ENCODE results near the gene EPHX1. TPM values are rescaled to one million over a fixed set of nuclear protein-coding genes. Genes with fewer than 3 reads are reported as not detected.

Gene EPHX1
- total RNA-seq, 1 experiment from 2014 or later: 35.8 TPM

GRCh38 chr1:225811622-225812487, 1.9 kb downstream of the EPHX1 start:
- peak; percentile 52 for DNase-seq (ENCODE audit: unreplicated experiment)
- H3K4me1 Mint-ChIP-seq (ENCODE audit: insufficient read depth, unreplicated experiment): peaks cover 28% of the 10 kb centered on the region
- H3K4me3 Mint-ChIP-seq (ENCODE audit: unreplicated experiment): peak overlapping the region; percentile 92
- intact Hi-C loops (cut with micrococcal nuclease): loop anchor here (2.0 kb wide), 1 partner anchor 71 kb away; the partner anchor contains the start of gene TMEM63A
- POLR2A ChIA-PET: interaction anchor here (0.6 to 7.5 kb wide), 23 partner anchors 9 to 347 kb away, joined by 3 to 135 read pairs (median 5); partner anchors contain the start of genes PYCR2, SRP9 and TMEM63A
- no peaks in the 10 kb centered on the region for H3K27me3 Mint-ChIP-seq (ENCODE audit: insufficient read depth, unreplicated experiment)
- no peak overlapping the region for H3K27ac Mint-ChIP-seq (ENCODE audit: low read depth, unreplicated experiment)
- BruUV-seq (replicated peaks): no TSS peak
- CTCF ChIA-PET: interaction anchor here (0.6 to 6.5 kb wide), 32 partner anchors 9 to 445 kb away, joined by 3 to 75 read pairs (median 5); partner anchors contain the start of genes SRP9 and TMEM63A
- TF ChIP-seq CTCF (IDR thresholded peaks at IDR 0.05; ENCODE audit: unreplicated experiment): peak; percentile 43
- H3K9me3 Mint-ChIP-seq (ENCODE audit: unreplicated experiment): no peaks in the 10 kb centered on the region
- peaks cover 12% of the 10 kb centered on the region for H3K36me3 Mint-ChIP-seq (ENCODE audit: insufficient read depth, unreplicated experiment)

DNA sequence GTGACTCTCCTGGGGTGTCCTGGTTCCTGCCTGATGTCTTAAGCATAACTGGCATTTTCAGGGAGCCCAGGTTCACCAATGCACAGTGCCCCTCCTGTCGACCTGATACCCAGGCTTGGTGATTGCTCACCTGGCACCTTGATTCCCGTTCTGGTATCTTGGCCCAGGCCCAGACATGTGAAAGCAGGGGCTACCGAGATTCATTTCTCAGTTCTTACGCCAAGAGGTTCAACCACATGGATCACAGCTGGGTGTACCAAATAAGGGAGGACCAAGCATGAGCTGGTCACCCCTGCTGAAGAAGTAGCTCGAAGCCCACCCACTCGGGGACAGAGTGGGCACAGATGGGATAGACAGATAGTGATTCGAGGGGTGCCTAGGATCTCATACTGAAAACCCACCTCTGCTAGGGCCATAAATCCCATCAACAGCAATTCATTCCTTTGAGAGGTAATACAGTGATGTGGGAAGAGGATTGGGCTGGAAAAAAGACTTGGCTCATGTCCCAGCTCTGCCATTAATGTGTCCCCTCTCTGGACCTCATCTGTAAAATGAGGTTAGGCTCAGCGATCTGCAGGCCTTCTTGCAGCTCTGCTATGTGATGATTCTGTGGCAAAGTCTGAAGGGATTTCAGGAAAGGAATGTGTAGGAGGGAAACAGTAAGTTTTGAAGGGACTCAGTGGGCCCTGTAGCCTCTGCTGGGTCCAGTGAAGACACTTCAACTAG, 2.7 kb downstream of the EPHX1 start:
- POLR2A ChIA-PET: interaction anchor here (0.5 to 7.5 kb wide), 13 partner anchors 8 to 233 kb away, joined by 3 to 135 read pairs (median 6); partner anchors contain the start of genes PYCR2, SRP9 and TMEM63A
- no peak for TF ChIP-seq CTCF (IDR thresholded peaks at IDR 0.05; ENCODE audit: unreplicated experiment)
- CTCF ChIA-PET: interaction anchor here (0.6 to 6.5 kb wide), 26 partner anchors 8 to 367 kb away, joined by 3 to 75 read pairs (median 6); partner anchors contain the start of genes SRP9 and TMEM63A
- Mint-ChIP-seq H3K36me3 (ENCODE audit: insufficient read depth, unreplicated experiment) (peaks cover 12% of the 10 kb centered on the region), H3K4me1 (ENCODE audit: insufficient read depth, unreplicated experiment) (peaks cover 36% of the 10 kb centered on the region), H3K9me3 (ENCODE audit: unreplicated experiment) (no peaks in the 10 kb centered on the region), H3K27me3 (ENCODE audit: insufficient read depth, unreplicated experiment) (no peaks in the 10 kb centered on the region), H3K4me3 (ENCODE audit: unreplicated experiment) (no peak overlapping the region), H3K27ac (ENCODE audit: low read depth, unreplicated experiment) (no peak overlapping the region)
- intact Hi-C loops (cut with micrococcal nuclease): no loop called here
- no peak for DNase-seq (ENCODE audit: unreplicated experiment)
- BruUV-seq (replicated peaks): no TSS peak

DNA sequence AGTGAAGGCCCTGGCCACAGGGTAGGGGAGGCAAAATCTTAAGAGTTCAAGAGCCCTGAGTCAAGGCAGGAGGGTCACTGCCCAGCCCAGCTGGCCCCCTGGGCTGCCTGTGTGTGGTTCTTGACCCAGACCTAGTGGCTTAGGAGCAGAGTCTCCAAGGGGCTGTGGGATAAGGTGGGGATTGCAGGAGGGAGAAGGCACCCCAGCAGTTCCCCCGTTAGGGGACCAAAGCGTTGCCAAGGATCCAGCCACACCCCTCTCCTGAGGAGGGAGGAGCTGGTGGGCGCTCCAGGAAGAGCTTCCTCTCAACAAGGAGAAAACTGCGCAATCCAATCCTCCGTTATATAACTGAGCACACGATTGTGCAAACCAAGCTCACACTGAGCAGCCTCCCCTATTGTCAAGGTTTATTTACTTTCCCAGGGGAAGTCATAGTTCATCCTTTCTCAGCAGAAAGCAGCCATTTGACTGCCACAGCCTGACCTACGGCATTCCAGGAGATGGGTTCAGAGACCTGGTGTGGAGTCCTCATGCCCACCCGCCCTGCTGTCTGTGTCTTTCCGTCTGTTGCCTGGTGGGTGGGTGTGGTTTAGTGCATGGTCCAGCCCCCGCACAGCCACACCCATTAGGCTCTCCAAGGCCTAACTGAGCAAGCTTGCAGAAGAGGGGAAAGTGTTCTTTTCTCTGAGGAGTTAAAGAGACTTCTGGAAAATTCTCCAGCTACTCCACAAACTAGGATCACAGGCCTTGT, 3.5 kb downstream of the EPHX1 start:
- BruUV-seq (replicated peaks): no TSS peak
- Mint-ChIP-seq H3K36me3 (ENCODE audit: insufficient read depth, unreplicated experiment) (peaks cover 12% of the 10 kb centered on the region), H3K27me3 (ENCODE audit: insufficient read depth, unreplicated experiment) (no peaks in the 10 kb centered on the region), H3K4me3 (ENCODE audit: unreplicated experiment) (no peak overlapping the region), H3K4me1 (ENCODE audit: insufficient read depth, unreplicated experiment) (peaks cover 44% of the 10 kb centered on the region), H3K27ac (ENCODE audit: low read depth, unreplicated experiment) (no peak overlapping the region), H3K9me3 (ENCODE audit: unreplicated experiment) (no peaks in the 10 kb centered on the region)
- intact Hi-C loops (cut with micrococcal nuclease): no loop called here
- no peak for TF ChIP-seq CTCF (IDR thresholded peaks at IDR 0.05; ENCODE audit: unreplicated experiment)
- POLR2A ChIA-PET: interaction anchor here (0.5 to 7.5 kb wide), 21 partner anchors 10 to 656 kb away, joined by 3 to 135 read pairs (median 3); partner anchors contain the start of genes LBR, PYCR2, SRP9 and TMEM63A
- DNase-seq (ENCODE audit: unreplicated experiment): peak; percentile 96
- CTCF ChIA-PET: interaction anchor here (0.5 to 6.5 kb wide), 25 partner anchors 10 to 367 kb away, joined by 3 to 75 read pairs (median 5); partner anchors contain the start of genes SRP9 and TMEM63A

Data from MCF 10A (cell line).